ENCODE results near the gene DYSF. TPM values are rescaled to one million over a fixed set of nuclear protein-coding genes. Genes with fewer than 3 reads are reported as not detected.

The DYSF gene
- polyA plus RNA-seq, 6 donors from 2014 or later, result 0.09 to 3.2 TPM; not detected in 4

GRCh38 chr2:71630454-71631328 lies 177.3 kb downstream of the DYSF start:
- Mint-ChIP-seq H3K4me3 (no peak overlapping the region), H3K36me3 (no peaks in the 10 kb centered on the region)

GRCh38 chr2:71631411-71631931 lies 178.1 kb downstream of the DYSF start:
- Mint-ChIP-seq H3K4me3 (no peak overlapping the region), H3K27me3 (peaks cover 16 to 27% (median 16%) of the 10 kb centered on the region in 3 donors), H3K9me3 (peaks cover 0 to 11% (median 4%) of the 10 kb centered on the region in 7 donors), H3K4me1 (no peaks in the 10 kb centered on the region), H3K36me3 (no peaks in the 10 kb centered on the region), H3K27ac (no peak overlapping the region)
- DNase-seq (no peak), ATAC-seq (ENCODE audit: low read depth in 2 of 2) (no peak)

More at GRCh38 chr2:71630454-71631328, 177.3 kb downstream of the DYSF start:
- peaks cover 16 to 27% (median 16%) of the 10 kb centered on the region in 3 donors for H3K27me3 Mint-ChIP-seq
- H3K4me1 Mint-ChIP-seq, result no peaks in the 10 kb centered on the region
- H3K9me3 Mint-ChIP-seq, result peaks cover 0 to 11% (median 4%) of the 10 kb centered on the region in 7 donors
- DNase-seq, result no peak
- no peak overlapping the region for H3K27ac Mint-ChIP-seq
- ATAC-seq (ENCODE audit: low read depth in 2 of 2), result no peak

GRCh38 chr2:71633086-71633485 lies 179.7 kb downstream of the DYSF start:
- H3K27me3 Mint-ChIP-seq, result peaks cover 16 to 27% (median 16%) of the 10 kb centered on the region in 3 donors
- H3K9me3 Mint-ChIP-seq, result peaks cover 0 to 11% (median 4%) of the 10 kb centered on the region in 7 donors
- DNase-seq (no peak), ATAC-seq (ENCODE audit: low read depth in 2 of 2) (no peak)
- H3K27ac Mint-ChIP-seq, result no peak overlapping the region
- H3K4me1 Mint-ChIP-seq, result no peaks in the 10 kb centered on the region
- H3K4me3 Mint-ChIP-seq, result no peak overlapping the region
- H3K36me3 Mint-ChIP-seq, result no peaks in the 10 kb centered on the region

DNA sequence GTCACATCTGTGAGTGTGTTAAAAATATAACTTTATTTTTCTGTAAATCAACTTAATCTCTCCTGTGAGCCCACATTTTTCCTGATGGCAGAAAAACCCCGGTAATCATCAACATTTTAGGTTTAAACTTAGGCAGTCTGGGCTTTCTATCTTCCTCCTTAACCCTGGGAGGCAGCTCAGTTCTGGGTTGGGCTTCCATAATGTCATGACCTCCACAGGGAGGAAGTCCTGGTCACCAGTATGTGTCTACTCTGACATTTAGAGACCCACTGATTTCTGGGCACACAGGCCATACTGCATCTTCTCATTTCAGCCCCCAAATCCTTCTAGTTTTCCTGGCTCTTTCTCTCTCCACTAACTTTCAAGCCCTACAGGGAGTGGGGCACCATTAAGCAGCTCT lies 181.2 kb downstream of the DYSF start:
- H3K27me3 Mint-ChIP-seq, result peaks cover 8 to 18% (median 16%) of the 10 kb centered on the region in 3 donors
- no peaks in the 10 kb centered on the region for H3K4me1 Mint-ChIP-seq
- peaks cover 0 to 6% (median 0%) of the 10 kb centered on the region in 7 donors for H3K9me3 Mint-ChIP-seq
- DNase-seq (no peak), ATAC-seq (ENCODE audit: low read depth in 2 of 2) (no peak)
- no peak overlapping the region for H3K27ac Mint-ChIP-seq
- H3K36me3 Mint-ChIP-seq, result no peaks in the 10 kb centered on the region
- H3K4me3 Mint-ChIP-seq, result no peak overlapping the region

DNA sequence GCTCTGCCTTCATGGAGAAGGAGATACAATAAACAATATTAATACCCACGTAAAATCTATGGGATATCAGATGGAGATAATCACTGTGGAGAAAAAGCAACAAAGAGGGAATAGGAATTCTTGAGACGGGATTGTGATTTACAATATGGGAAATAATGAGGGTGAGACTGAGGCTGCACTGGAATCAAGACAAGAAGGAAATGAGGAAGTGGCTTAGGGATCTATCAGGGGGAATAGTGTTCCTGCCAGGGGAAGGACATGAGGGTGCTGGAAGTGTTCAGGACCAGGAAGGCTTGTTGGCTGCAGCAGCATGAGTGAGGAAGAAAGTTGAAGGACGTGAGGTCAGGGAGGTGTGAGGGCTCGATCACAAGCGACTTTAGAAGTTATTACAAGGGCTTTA lies 182.4 kb downstream of the DYSF start:
- no peak overlapping the region for H3K27ac Mint-ChIP-seq
- ATAC-seq (ENCODE audit: low read depth in 2 of 2), result no peak
- H3K27me3 Mint-ChIP-seq, result peaks cover 8 to 12% (median 12%) of the 10 kb centered on the region in 3 donors
- no peak overlapping the region for H3K4me3 Mint-ChIP-seq
- H3K9me3 Mint-ChIP-seq, result no peaks in the 10 kb centered on the region
- no peaks in the 10 kb centered on the region for H3K4me1 Mint-ChIP-seq
- no peak for DNase-seq
- H3K36me3 Mint-ChIP-seq, result no peaks in the 10 kb centered on the region

DNA sequence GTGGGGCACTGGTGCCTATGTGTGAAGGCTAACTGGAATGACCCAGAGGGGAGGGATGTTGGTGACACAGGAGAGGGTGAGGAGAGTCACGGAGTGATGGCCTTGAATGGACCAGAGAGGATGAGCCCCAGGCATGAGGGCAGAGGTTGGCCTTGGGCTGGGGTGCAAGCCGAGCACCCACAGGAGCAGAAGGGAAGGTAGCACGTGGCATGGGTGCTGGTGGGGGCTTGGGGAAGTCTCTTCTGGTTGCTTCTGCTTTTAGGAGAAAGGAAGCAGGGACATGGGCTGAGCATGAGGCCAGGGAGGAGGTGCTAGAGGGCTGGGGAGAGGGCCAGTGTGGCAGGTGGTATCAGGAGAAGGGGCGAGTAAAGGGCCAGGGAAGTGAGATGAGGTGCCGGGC lies 183.8 kb downstream of the DYSF start:
- Mint-ChIP-seq H3K4me1 (no peaks in the 10 kb centered on the region), H3K4me3 (no peak overlapping the region), H3K36me3 (no peaks in the 10 kb centered on the region), H3K27me3 (peaks cover 8 to 13% (median 12%) of the 10 kb centered on the region in 3 donors), H3K9me3 (no peaks in the 10 kb centered on the region), H3K27ac (no peak overlapping the region)
- no peak for ATAC-seq (ENCODE audit: low read depth in 2 of 2)
- no peak for DNase-seq

GRCh38 chr2:71637736-71638135 lies 184.4 kb downstream of the DYSF start:
- no peak overlapping the region for H3K4me3 Mint-ChIP-seq
- H3K27me3 Mint-ChIP-seq, result peaks cover 7 to 18% (median 12%) of the 10 kb centered on the region in 3 donors
- H3K27ac Mint-ChIP-seq, result no peak overlapping the region
- H3K36me3 Mint-ChIP-seq, result no peaks in the 10 kb centered on the region
- ATAC-seq (ENCODE audit: low read depth in 2 of 2), result no peak
- DNase-seq, result no peak
- H3K9me3 Mint-ChIP-seq, result no peaks in the 10 kb centered on the region
- no peaks in the 10 kb centered on the region for H3K4me1 Mint-ChIP-seq

- no peak for DNase-seq
- Mint-ChIP-seq H3K4me3 (no peak overlapping the region), H3K27me3 (peaks cover 3 to 19% (median 13%) of the 10 kb centered on the region in 3 donors), H3K36me3 (no peaks in the 10 kb centered on the region), H3K9me3 (no peaks in the 10 kb centered on the region), H3K4me1 (no peaks in the 10 kb centered on the region), H3K27ac (no peak overlapping the region)
- ATAC-seq (ENCODE audit: low read depth in 2 of 2), result no peak
These were observed 186.4 kb downstream of the DYSF start for GRCh38 chr2:71639735-71640134.

DNA sequence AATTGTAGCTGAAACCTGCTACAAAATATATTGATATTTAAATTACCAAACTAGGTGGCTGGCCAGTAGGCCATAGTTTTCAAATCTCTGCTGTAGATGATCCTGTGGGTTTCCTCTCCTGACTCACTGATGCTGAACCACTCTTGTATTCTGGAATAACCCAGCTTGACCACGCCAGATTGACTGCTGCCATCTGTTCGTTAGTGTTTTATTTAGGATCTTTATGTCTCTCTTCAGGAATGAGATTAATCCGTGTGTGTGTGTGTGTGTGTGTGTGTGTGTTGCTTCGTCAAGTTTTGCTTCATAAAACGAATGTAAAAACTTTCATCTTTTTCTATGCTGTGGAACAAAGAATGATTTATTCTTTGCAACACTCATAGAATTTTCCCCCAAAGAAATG lies 187.1 kb downstream of the DYSF start:
- H3K27ac Mint-ChIP-seq, result no peak overlapping the region
- no peaks in the 10 kb centered on the region for H3K4me1 Mint-ChIP-seq
- no peak for ATAC-seq (ENCODE audit: low read depth in 2 of 2)
- H3K36me3 Mint-ChIP-seq, result no peaks in the 10 kb centered on the region
- H3K4me3 Mint-ChIP-seq, result no peak overlapping the region
- peaks cover 6 to 21% (median 21%) of the 10 kb centered on the region in 3 donors for H3K27me3 Mint-ChIP-seq
- no peak for DNase-seq
- H3K9me3 Mint-ChIP-seq, result no peaks in the 10 kb centered on the region

DNA sequence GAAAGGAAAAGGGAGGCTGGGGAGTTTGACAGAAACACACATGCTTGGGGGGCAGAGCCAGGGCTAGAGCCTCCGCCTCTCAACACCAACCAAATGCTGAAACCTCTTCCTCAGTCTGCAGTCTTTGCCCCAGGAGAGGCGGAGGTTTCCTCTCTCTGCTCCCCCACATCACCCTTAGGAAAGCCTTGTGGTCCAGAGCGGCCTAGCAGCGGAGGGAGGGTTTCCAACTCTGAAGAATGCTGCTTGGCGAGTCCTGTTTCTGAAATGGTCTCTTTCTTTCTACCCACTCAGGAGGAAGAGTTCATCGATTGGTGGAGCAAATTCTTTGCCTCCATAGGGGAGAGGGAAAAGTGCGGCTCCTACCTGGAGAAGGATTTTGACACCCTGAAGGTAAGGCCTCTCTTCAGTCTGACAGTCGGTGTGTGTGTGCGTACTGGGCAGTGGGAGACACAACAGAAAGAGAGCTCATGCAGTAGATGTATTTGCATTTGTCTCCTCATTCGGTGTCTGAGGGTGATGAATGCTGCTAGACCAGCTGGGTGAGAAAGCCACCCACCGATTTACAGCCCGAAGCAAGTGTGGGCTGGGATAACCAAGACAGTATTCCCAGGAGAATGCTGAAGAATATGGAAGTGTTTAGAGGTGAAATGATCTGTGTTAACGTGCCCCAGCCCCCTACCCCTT lies 190.5 kb downstream of the DYSF start:
- Mint-ChIP-seq H3K27ac (no peak overlapping the region), H3K4me3 (peak overlapping the region in 1 of 8 donors; percentile 23), H3K9me3 (no peaks in the 10 kb centered on the region), H3K4me1 (no peaks in the 10 kb centered on the region), H3K36me3 (no peaks in the 10 kb centered on the region), H3K27me3 (peaks cover 13 to 50% (median 33%) of the 10 kb centered on the region in 3 donors)
- no peak for DNase-seq
- ATAC-seq (ENCODE audit: low read depth in 2 of 2), result no peak

- H3K4me1 Mint-ChIP-seq, result no peaks in the 10 kb centered on the region
- ATAC-seq (ENCODE audit: low read depth in 2 of 2) (no peak), DNase-seq (no peak)
- no peak overlapping the region for H3K4me3 Mint-ChIP-seq
- H3K9me3 Mint-ChIP-seq, result peaks cover 0 to 1% (median 0%) of the 10 kb centered on the region in 7 donors
- H3K27me3 Mint-ChIP-seq, result peaks cover 13 to 57% (median 33%) of the 10 kb centered on the region in 3 donors
- H3K36me3 Mint-ChIP-seq, result no peaks in the 10 kb centered on the region
- no peak overlapping the region for H3K27ac Mint-ChIP-seq
These were observed 192.7 kb downstream of the DYSF start for GRCh38 chr2:71646028-71646427.

DNA sequence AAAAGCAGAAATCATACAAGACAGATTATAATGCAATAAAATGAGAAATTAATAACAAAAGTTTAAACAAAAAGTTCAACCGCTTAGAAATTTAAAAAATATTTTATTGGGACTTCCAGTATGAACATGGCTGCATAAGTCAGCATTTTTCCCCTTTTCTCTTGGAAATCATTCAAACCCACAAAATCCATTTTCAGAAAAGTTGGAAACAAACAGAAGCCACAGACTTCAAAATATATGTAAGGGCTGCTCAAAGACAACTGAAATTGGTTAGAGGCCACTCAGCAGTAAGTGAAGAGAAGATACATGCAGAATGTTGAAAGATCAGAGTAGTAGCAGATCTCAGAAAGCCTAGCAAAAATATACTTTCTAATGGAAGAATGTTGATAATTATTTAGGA lies 194.0 kb downstream of the DYSF start:
- Mint-ChIP-seq H3K36me3 (no peaks in the 10 kb centered on the region), H3K4me3 (no peak overlapping the region), H3K9me3 (peaks cover 0 to 1% (median 0%) of the 10 kb centered on the region in 7 donors), H3K4me1 (no peaks in the 10 kb centered on the region), H3K27ac (no peak overlapping the region), H3K27me3 (peaks cover 13 to 57% (median 30%) of the 10 kb centered on the region in 3 donors)
- DNase-seq, result no peak
- ATAC-seq (ENCODE audit: low read depth in 2 of 2), result no peak

DNA sequence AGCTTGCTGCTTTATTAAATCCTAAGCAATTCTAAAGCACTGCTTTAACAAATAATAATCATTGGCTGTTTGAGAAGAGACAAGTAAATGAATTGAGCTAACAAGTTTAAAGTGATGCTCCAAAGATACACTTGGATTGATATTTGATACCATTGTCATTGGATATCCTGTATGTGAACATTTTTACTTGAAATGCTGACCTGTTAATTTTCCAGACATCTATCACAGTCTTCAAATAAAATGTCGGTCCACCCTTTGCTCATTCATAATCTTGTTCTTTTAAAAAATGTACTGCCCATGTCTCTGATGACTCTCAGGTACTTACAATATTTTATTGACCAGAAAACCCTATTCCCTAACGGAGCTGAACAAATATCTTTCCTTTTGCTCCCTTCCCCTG lies 202.1 kb downstream of the DYSF start:
- H3K4me1 Mint-ChIP-seq, result no peaks in the 10 kb centered on the region
- no peaks in the 10 kb centered on the region for H3K27me3 Mint-ChIP-seq
- H3K27ac Mint-ChIP-seq, result no peak overlapping the region
- H3K36me3 Mint-ChIP-seq, result peaks cover 6 to 16% of the 10 kb centered on the region in 2 donors
- DNase-seq, result no peak
- peaks cover 23 to 35% (median 31%) of the 10 kb centered on the region in 7 donors for H3K9me3 Mint-ChIP-seq
- H3K4me3 Mint-ChIP-seq, result no peak overlapping the region
- ATAC-seq (ENCODE audit: low read depth in 2 of 2), result no peak

Measured in naive B cell (primary cell).